Stimulated activated CD8-positive, alpha-beta memory T cell treated with anti-CD3 and anti-CD28 coated beads, Interleukin-7, amount 100 ng/mL, for 24 hours (primary cell): ENCODE data around the gene C9orf85.
"Not testable (repeated sequence)": the region's sequence is repeated elsewhere in the genome, so short reads cannot be mapped to it uniquely, and the experiment has no call there.

ENCODE experiments used
- DNase-seq: peaks from one replicate; pipeline ENCODE4 v3.0.0-alpha.2; 2020; ENCODE audit warnings: low read depth

C9orf85 gene

GRCh38 chr9:71911061-71911907 is at the start of gene C9orf85, which contains the start of gene ABHD17B:
Gene C9orf85 (plus strand): TSS chr9:71911639. CDS start chr9:71911735, 96 bp downstream.
Gene ABHD17B (minus strand): TSS chr9:71911193. CDS start chr9:71875080, 36,113 bp downstream.
- DNase-seq, result peak; percentile 91

GRCh38 chr9:71863631-71864030 is 47.8 kb upstream of the C9orf85 start:
- DNase-seq, result no peak

- DNase-seq, result no peak
Observed at GRCh38 chr9:71875345-71875744, 36.1 kb upstream of the C9orf85 start.

GRCh38 chr9:71876106-71876505 is 35.3 kb upstream of the C9orf85 start:
- no peak for DNase-seq

GRCh38 chr9:71876829-71877228 is 34.6 kb upstream of the C9orf85 start:
- no peak for DNase-seq

- DNase-seq, result no peak
Observed at GRCh38 chr9:71878327-71879274, 32.8 kb upstream of the C9orf85 start.

GRCh38 chr9:71879644-71880174 is 31.7 kb upstream of the C9orf85 start:
- no peak for DNase-seq

GRCh38 chr9:71884005-71884404 is 27.4 kb upstream of the C9orf85 start:
- no peak for DNase-seq

- DNase-seq, result no peak
Observed at GRCh38 chr9:71885467-71885866, 26.0 kb upstream of the C9orf85 start.

- no peak for DNase-seq
Observed at GRCh38 chr9:71886015-71886414, 25.4 kb upstream of the C9orf85 start.

GRCh38 chr9:71886541-71886940 is 24.9 kb upstream of the C9orf85 start:
- DNase-seq, result no peak

- no peak for DNase-seq
Observed at GRCh38 chr9:71887362-71887761, 24.1 kb upstream of the C9orf85 start.

GRCh38 chr9:71890042-71890679 is 21.3 kb upstream of the C9orf85 start:
- DNase-seq, result no peak

- no peak for DNase-seq
Observed at GRCh38 chr9:71891557-71892189, 19.8 kb upstream of the C9orf85 start.

GRCh38 chr9:71895117-71895516 is 16.3 kb upstream of the C9orf85 start:
- DNase-seq, result no peak

GRCh38 chr9:71895955-71896354 is 15.5 kb upstream of the C9orf85 start:
- no peak for DNase-seq

GRCh38 chr9:71896761-71897160 is 14.7 kb upstream of the C9orf85 start:
- no peak for DNase-seq

- DNase-seq, result no peak
Observed at GRCh38 chr9:71897577-71897976, 13.9 kb upstream of the C9orf85 start.

GRCh38 chr9:71898756-71899155 is 12.7 kb upstream of the C9orf85 start:
- not testable (repeated sequence) for DNase-seq

GRCh38 chr9:71901695-71902597 is 9.5 kb upstream of the C9orf85 start:
- DNase-seq, result no peak
